HepG2 (cell line): ENCODE measurements around the gene ADAMTS15. TPM values are rescaled to one million over a fixed set of nuclear protein-coding genes. Genes with fewer than 3 reads are reported as not detected.

Source experiments
- ATAC-seq: fragments of 200-7000 bp; cut with Tn5 transposase; 3 replicates; pipeline ENCODE4 v1.9.1; 2020; ENCODE audit warnings: mild to moderate bottlenecking, moderate library complexity
- BruUV-seq: library from RNA; stranded (reverse); fragments of 400-500 nt; replicated peaks from 2 replicates; lab custom pipeline; 2021; lab: Mats Ljungman, UMichigan
- CTCF ChIA-PET: fragments of 300-600 bp; formaldehyde crosslinking; extraction: SDS; loops from one replicate; lab custom pipeline; 2021; ENCODE audit warnings: low total read pairs, inconsistent platforms, low intra/inter-chr PET ratio; lab: Yijun Ruan, JAX
- POLR2A ChIA-PET: fragments of 350-600 bp; sonication (Branson Sonifier 250); formaldehyde crosslinking; loops from one replicate; lab custom pipeline; 2020; ENCODE audit warnings: antibody characterized with exemption, inconsistent platforms; lab: Yijun Ruan, JAX
- DNase-seq: peaks from one replicate; pipeline ENCODE4 v3.0.0-alpha.2; 2015; ENCODE audit warnings: low spot score
- FAIRE-seq: peaks from 3 replicates; lab custom pipeline; 2011; peaks lifted over from hg19 to GRCh38; lab: Jason Lieb, UNC
- H2AFZ ChIP-seq: one replicate; pipeline ENCODE4 v1.6.1; 2011; ENCODE audit warnings: low read length, inconsistent platforms
- H3K27ac ChIP-seq: fragments of 300-600 bp; 3 replicates; pipeline ENCODE4 v1.8.0; 2011; ENCODE audit warnings: mixed run types, mild to moderate bottlenecking, mixed read lengths, low read length, inconsistent platforms; ENCODE audit not compliant: insufficient read depth; ENCODE audit errors: extremely low read length
- H3K27me3 ChIP-seq, 2 experiments: fragments of 200-600 bp in 1 of 2; 2 replicates in 1 of 2; 3 replicates in 1 of 2; pipeline versions ENCODE4 v1.6.0 to v1.8.0; 2011; ENCODE audit warnings: low read length in 2 of 2, mild to moderate bottlenecking in 2 of 2, moderate library complexity in 2 of 2, inconsistent platforms in 1 of 2; ENCODE audit not compliant: insufficient read depth in 2 of 2, control insufficient read depth in 1 of 2
- H3K36me3 ChIP-seq, 2 experiments: fragments of 200-600 bp in 1 of 2; replicated peaks in 1 of 2; 2 replicates in 1 of 2; 3 replicates in 1 of 2; pipeline versions ENCODE4 v1.5.1 to v1.8.0; 2011; ENCODE audit warnings: low read length in 2 of 2, inconsistent platforms in 1 of 2; ENCODE audit not compliant: insufficient read depth in 2 of 2, control insufficient read depth in 1 of 2
- H3K4me1 ChIP-seq: 2 replicates; pipeline ENCODE4 v1.5.1; 2012; ENCODE audit warnings: low read length, inconsistent platforms; ENCODE audit not compliant: insufficient read depth
- H3K4me2 ChIP-seq: 2 replicates; pipeline ENCODE4 v1.6.0; 2011; ENCODE audit warnings: low read depth, low read length, inconsistent platforms
- H3K4me3 ChIP-seq, 3 experiments: fragments of 200-600 bp in 1 of 3; sonication (generic), shearing (Covaris generic) in 1 of 3; replicated peaks in 1 of 3; 2 replicates each; pipeline ENCODE4 v1.5.1; 2011 to 2016; ENCODE audit warnings: low read length in 3 of 3, inconsistent platforms in 2 of 3, low read depth in 2 of 3, mild to moderate bottlenecking in 2 of 3, control low read depth in 1 of 3, mixed read lengths in 1 of 3; ENCODE audit not compliant: insufficient read depth in 1 of 3
- H3K79me2 ChIP-seq: one replicate; pipeline ENCODE4 v1.6.1; 2011; ENCODE audit warnings: low read length, inconsistent platforms; ENCODE audit not compliant: insufficient read depth
- H3K9ac ChIP-seq: 2 replicates; pipeline ENCODE4 v1.6.0; 2011; ENCODE audit warnings: mild to moderate bottlenecking, low read depth, low read length, inconsistent platforms; ENCODE audit not compliant: insufficient read depth
- H3K9me3 ChIP-seq: 2 replicates; pipeline ENCODE4 v1.5.1; 2012; ENCODE audit warnings: mild to moderate bottlenecking, low read length
- H4K20me1 ChIP-seq: 2 replicates; pipeline ENCODE4 v1.6.0; 2011; ENCODE audit warnings: inconsistent platforms, mild to moderate bottlenecking, low read length, moderate library complexity; ENCODE audit not compliant: insufficient read depth
- ATAD3A ChIP-seq: sonication (generic); formaldehyde crosslinking; IDR thresholded peaks from 2 replicates; pipeline ENCODE4 v1.4.0; 2020; ENCODE audit warnings: missing genetic modification reagents
- GZF1 ChIP-seq: sonication (generic); formaldehyde crosslinking; IDR thresholded peaks from 2 replicates; pipeline ENCODE4 v1.5.1; 2020; ENCODE audit warnings: mild to moderate bottlenecking, missing genetic modification reagents
- SP140L ChIP-seq: sonication (generic); formaldehyde crosslinking; IDR thresholded peaks from 2 replicates; pipeline ENCODE4 v1.4.0; 2020; ENCODE audit warnings: missing genetic modification reagents, borderline replicate concordance
- SP5 ChIP-seq: IDR thresholded peaks from 2 replicates; pipeline ENCODE4 v1.6.1; 2016; ENCODE audit warnings: low read depth, borderline replicate concordance
- TAF1 ChIP-seq: sonication (generic); formaldehyde crosslinking; IDR thresholded peaks from 2 replicates; pipeline ENCODE4 v1.4.0; 2020; ENCODE audit warnings: missing genetic modification reagents
- TARDBP ChIP-seq: sonication (generic); formaldehyde crosslinking; IDR thresholded peaks from 2 replicates; pipeline ENCODE4 v1.8.0; 2022; ENCODE audit warnings: mild to moderate bottlenecking, missing genetic modification reagents
- ZFP82 ChIP-seq: sonication (generic); formaldehyde crosslinking; IDR thresholded peaks from 2 replicates; pipeline ENCODE4 v1.5.1; 2020; ENCODE audit warnings: mild to moderate bottlenecking, missing genetic modification reagents, borderline replicate concordance
- ZNF256 ChIP-seq: sonication (generic); formaldehyde crosslinking; conservative IDR thresholded peaks from 2 replicates; pipeline ENCODE4 v1.4.0; 2020; ENCODE audit warnings: missing genetic modification reagents
- ZNF772 ChIP-seq: sonication (generic); formaldehyde crosslinking; IDR thresholded peaks from 2 replicates; pipeline ENCODE4 v1.5.0; 2020; ENCODE audit warnings: mild to moderate bottlenecking, missing genetic modification reagents
- in situ Hi-C: cut with HindIII; loops from 2 replicates; pipeline ENCODE4 v1.10.0; 2017; ENCODE audit warnings: low pct_unique_long_range_greater_than_20kb; ENCODE audit not compliant: extremely low pct_ligation_motif_present
- intact Hi-C: fragments of 100-400 bp; cut with micrococcal nuclease; formaldehyde crosslinking; loops from one replicate; pipeline ENCODE4 v1.10.0; 2022; ENCODE audit not compliant: unreplicated experiment
- polyA plus RNA-seq, 8 experiments: library from polyadenylated mRNA; depleted of rRNA in 3 of 8; stranded (reverse) in 7 of 8; unstranded in 1 of 8; fragments of >200 nt; fragmentation: Illumina TruSeq in 4 of 8; extraction: Trizol in 4 of 8; gene quantifications; 2 replicates each; pipeline versions ENCODE4 v1.2.1 to v1.2.3, GENCODE V29; 2011 to 2016; ENCODE audit warnings: low read depth in 4 of 8, missing spikeins in 1 of 8, mixed read lengths in 1 of 8; ENCODE audit not compliant: insufficient read depth in 1 of 8
- total RNA-seq, 5 experiments: library from RNA; depleted of rRNA; stranded (reverse); fragments of >200 nt; fragmentation: Illumina TruSeq; extraction: Trizol; gene quantifications; 2 replicates each; pipeline ENCODE4 v1.2.3, GENCODE V29; 2016; ENCODE audit warnings: low read depth in 1 of 5
- TF ChIP-seq, protein P1 (sequence below): sonication (generic); formaldehyde crosslinking; IDR thresholded peaks from 2 replicates; pipeline ENCODE4 v1.4.0; 2020; ENCODE audit warnings: missing genetic modification reagents, borderline replicate concordance
- TF ChIP-seq, protein P2 (sequence below): sonication (generic); formaldehyde crosslinking; IDR thresholded peaks from 2 replicates; pipeline ENCODE4 v1.4.0; 2020; ENCODE audit warnings: missing genetic modification reagents, mild to moderate bottlenecking, borderline replicate concordance
- TF ChIP-seq, protein P3 (sequence below): sonication (generic); formaldehyde crosslinking; IDR thresholded peaks from 2 replicates; pipeline ENCODE4 v1.4.0; 2020; ENCODE audit warnings: mild to moderate bottlenecking, missing genetic modification reagents
- TF ChIP-seq, protein P4 (sequence below): sonication (generic); formaldehyde crosslinking; IDR thresholded peaks from 2 replicates; pipeline ENCODE4 v1.5.1; 2020; ENCODE audit warnings: missing genetic modification reagents, mild to moderate bottlenecking, borderline replicate concordance

The ADAMTS15 gene
- total and polyA plus RNA-seq, 2 of the 13 experiments (the other 11 are each of a cell fraction or from before 2014, with no cell fraction given), result 0.01 to 0.02 TPM

DNA sequence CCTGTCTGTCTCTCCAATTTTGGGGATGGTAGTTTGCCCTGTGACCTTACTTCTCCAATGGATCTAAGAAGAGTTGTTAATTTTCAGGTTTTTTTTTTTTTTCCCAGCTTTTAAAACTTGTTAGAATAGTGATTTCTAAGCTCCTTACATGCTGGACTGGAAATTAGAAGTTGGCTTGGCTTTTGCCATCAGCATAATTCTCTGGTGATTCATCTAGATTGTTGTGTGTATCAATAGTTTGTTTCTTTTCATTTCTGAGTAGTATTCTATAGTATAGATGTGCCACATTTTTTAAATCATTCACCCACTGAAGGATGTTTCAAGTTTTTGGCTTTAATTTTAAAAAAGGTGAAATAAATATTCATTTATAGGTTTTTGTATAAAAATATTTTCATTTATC, 51.4 kb downstream of the ADAMTS15 start:
- Histone ChIP-seq H3K9me3 (no peaks in the 10 kb centered on the region), H3K4me1 (no peaks in the 10 kb centered on the region), H3K27ac (no peak overlapping the region), H2AFZ (no peak overlapping the region), H3K27me3 (no peaks in the 10 kb centered on the region), H4K20me1 (no peaks in the 10 kb centered on the region; the same call in 1 of the 2 replicates), H3K79me2 (no peaks in the 10 kb centered on the region), H3K4me2 (no peak overlapping the region), H3K4me3 (no peak overlapping the region), H3K9ac (no peak overlapping the region), H3K36me3 (no peaks in the 10 kb centered on the region)
- BruUV-seq, result no TSS peak
- ChIA-PET CTCF (no interaction called here), POLR2A (no interaction called here)
- intact Hi-C loops, result no loop called here
- FAIRE-seq, result no peak
- no peak for ATAC-seq
- TF ChIP-seq ATAD3A (CRISPR knock-in tag) (no peak), ZNF256 (CRISPR knock-in tag) (no peak), SP140L (CRISPR knock-in tag) (no peak), ZFP82 (no peak), TARDBP (CRISPR knock-in tag) (no peak), ZNF772 (CRISPR knock-in tag) (no peak), GZF1 (CRISPR knock-in tag) (no peak), TAF1 (CRISPR knock-in tag) (no peak), SP5 (no peak)
- TF ChIP-seq, protein P1, sequence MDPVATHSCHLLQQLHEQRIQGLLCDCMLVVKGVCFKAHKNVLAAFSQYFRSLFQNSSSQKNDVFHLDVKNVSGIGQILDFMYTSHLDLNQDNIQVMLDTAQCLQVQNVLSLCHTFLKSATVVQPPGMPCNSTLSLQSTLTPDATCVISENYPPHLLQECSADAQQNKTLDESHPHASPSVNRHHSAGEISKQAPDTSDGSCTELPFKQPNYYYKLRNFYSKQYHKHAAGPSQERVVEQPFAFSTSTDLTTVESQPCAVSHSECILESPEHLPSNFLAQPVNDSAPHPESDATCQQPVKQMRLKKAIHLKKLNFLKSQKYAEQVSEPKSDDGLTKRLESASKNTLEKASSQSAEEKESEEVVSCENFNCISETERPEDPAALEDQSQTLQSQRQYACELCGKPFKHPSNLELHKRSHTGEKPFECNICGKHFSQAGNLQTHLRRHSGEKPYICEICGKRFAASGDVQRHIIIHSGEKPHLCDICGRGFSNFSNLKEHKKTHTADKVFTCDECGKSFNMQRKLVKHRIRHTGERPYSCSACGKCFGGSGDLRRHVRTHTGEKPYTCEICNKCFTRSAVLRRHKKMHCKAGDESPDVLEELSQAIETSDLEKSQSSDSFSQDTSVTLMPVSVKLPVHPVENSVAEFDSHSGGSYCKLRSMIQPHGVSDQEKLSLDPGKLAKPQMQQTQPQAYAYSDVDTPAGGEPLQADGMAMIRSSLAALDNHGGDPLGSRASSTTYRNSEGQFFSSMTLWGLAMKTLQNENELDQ (CRISPR knock-in tag), result no peak
- TF ChIP-seq, protein P2, sequence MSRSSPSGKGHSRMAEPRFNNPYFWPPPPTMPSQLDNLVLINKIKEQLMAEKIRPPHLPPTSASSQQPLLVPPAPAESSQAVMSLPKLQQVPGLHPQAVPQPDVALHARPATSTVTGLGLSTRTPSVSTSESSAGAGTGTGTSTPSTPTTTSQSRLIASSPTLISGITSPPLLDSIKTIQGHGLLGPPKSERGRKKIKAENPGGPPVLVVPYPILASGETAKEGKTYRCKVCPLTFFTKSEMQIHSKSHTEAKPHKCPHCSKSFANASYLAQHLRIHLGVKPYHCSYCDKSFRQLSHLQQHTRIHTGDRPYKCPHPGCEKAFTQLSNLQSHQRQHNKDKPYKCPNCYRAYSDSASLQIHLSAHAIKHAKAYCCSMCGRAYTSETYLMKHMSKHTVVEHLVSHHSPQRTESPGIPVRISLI (CRISPR knock-in tag), result no peak
- TF ChIP-seq, protein P3, sequence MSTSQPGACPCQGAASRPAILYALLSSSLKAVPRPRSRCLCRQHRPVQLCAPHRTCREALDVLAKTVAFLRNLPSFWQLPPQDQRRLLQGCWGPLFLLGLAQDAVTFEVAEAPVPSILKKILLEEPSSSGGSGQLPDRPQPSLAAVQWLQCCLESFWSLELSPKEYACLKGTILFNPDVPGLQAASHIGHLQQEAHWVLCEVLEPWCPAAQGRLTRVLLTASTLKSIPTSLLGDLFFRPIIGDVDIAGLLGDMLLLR (CRISPR knock-in tag), result no peak
- TF ChIP-seq, protein P4, sequence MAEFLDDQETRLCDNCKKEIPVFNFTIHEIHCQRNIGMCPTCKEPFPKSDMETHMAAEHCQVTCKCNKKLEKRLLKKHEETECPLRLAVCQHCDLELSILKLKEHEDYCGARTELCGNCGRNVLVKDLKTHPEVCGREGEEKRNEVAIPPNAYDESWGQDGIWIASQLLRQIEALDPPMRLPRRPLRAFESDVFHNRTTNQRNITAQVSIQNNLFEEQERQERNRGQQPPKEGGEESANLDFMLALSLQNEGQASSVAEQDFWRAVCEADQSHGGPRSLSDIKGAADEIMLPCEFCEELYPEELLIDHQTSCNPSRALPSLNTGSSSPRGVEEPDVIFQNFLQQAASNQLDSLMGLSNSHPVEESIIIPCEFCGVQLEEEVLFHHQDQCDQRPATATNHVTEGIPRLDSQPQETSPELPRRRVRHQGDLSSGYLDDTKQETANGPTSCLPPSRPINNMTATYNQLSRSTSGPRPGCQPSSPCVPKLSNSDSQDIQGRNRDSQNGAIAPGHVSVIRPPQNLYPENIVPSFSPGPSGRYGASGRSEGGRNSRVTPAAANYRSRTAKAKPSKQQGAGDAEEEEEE (CRISPR knock-in tag), result no peak
- DNase-seq, result no peak
- in situ Hi-C loops, result no loop called here
